Trophoblast cell (in vitro differentiated cells and primary cell): ENCODE results near the gene UNC93A.
A peak's percentile ranks its signal among the peaks of the same experiment; 100 is the strongest.

Source experiments
- DNase-seq, 2 donors: peaks; one replicate each; pipeline ENCODE4 v3.0.0-alpha.2; 2016
- H2AFZ ChIP-seq: 2 replicates; pipeline ENCODE4 v1.6.1; 2013; ENCODE audit warnings: low read length, moderate library complexity, mild to moderate bottlenecking; ENCODE audit not compliant: insufficient read depth, poor library complexity
- H2AK5ac ChIP-seq: 2 replicates; pipeline ENCODE4 v1.6.1; 2013; ENCODE audit warnings: mild to moderate bottlenecking, low read length
- H2BK120ac ChIP-seq: 2 replicates; pipeline ENCODE4 v1.6.1; 2013; ENCODE audit warnings: low read length, mild to moderate bottlenecking, moderate library complexity; ENCODE audit not compliant: insufficient read depth, poor library complexity
- H2BK12ac ChIP-seq: 2 replicates; pipeline ENCODE4 v1.6.1; 2013; ENCODE audit warnings: mild to moderate bottlenecking, low read length, moderate library complexity
- H2BK5ac ChIP-seq: 2 replicates; pipeline ENCODE4 v1.6.1; 2013; ENCODE audit warnings: low read length, low read depth, moderate library complexity, mild to moderate bottlenecking; ENCODE audit not compliant: poor library complexity
- H3K14ac ChIP-seq: 2 replicates; pipeline ENCODE4 v1.6.1; 2013; ENCODE audit warnings: mild to moderate bottlenecking, low read length
- H3K18ac ChIP-seq: 2 replicates; pipeline ENCODE4 v1.6.1; 2013; ENCODE audit warnings: mild to moderate bottlenecking, low read length
- H3K23ac ChIP-seq: 2 replicates; pipeline ENCODE4 v1.6.1; 2013; ENCODE audit warnings: low read length
- H3K27ac ChIP-seq: 2 replicates; pipeline ENCODE4 v1.5.1; 2013; ENCODE audit warnings: low read depth, mild to moderate bottlenecking, inconsistent platforms, low read length, moderate library complexity
- H3K27me3 ChIP-seq: 2 replicates; pipeline ENCODE4 v1.6.1; 2013; ENCODE audit warnings: inconsistent platforms, mild to moderate bottlenecking, low read length, moderate library complexity; ENCODE audit not compliant: insufficient read depth
- H3K36me3 ChIP-seq, 2 experiments: 1 replicate in 1 of 2; 2 replicates in 1 of 2; pipeline ENCODE4 v1.6.1; 2013; ENCODE audit warnings: low read length in 2 of 2, mild to moderate bottlenecking in 2 of 2, moderate library complexity in 1 of 2; ENCODE audit not compliant: insufficient read depth in 2 of 2, control insufficient read depth in 1 of 2
- H3K4ac ChIP-seq: 2 replicates; pipeline ENCODE4 v1.6.1; 2013; ENCODE audit warnings: low read depth, mild to moderate bottlenecking, low read length, moderate library complexity
- H3K4me1 ChIP-seq, 2 experiments: 1 replicate in 1 of 2; 2 replicates in 1 of 2; pipeline ENCODE4 v1.6.1; 2013; ENCODE audit warnings: low read length in 2 of 2, mild to moderate bottlenecking in 2 of 2, moderate library complexity in 1 of 2; ENCODE audit not compliant: insufficient read depth in 2 of 2, control insufficient read depth in 1 of 2
- H3K4me2 ChIP-seq: 2 replicates; pipeline ENCODE4 v1.6.1; 2013; ENCODE audit warnings: inconsistent platforms, mild to moderate bottlenecking, low read length, moderate library complexity
- H3K4me3 ChIP-seq: 2 replicates; pipeline ENCODE4 v1.5.1; 2013; ENCODE audit warnings: mild to moderate bottlenecking, low read depth, low read length, inconsistent platforms
- H3K79me1 ChIP-seq: one replicate; pipeline ENCODE4 v1.6.1; 2013; ENCODE audit warnings: low read length
- H3K79me2 ChIP-seq: 2 replicates; pipeline ENCODE4 v1.6.1; 2013; ENCODE audit warnings: low read length, mild to moderate bottlenecking; ENCODE audit not compliant: control insufficient read depth, insufficient read depth, poor library complexity
- H3K9ac ChIP-seq: 2 replicates; pipeline ENCODE4 v1.6.1; 2013; ENCODE audit warnings: mild to moderate bottlenecking, low read length
- H3K9me3 ChIP-seq: 2 replicates; pipeline ENCODE4 v1.6.1; 2013; ENCODE audit warnings: low read depth, mild to moderate bottlenecking, control low read depth, inconsistent platforms, low read length; ENCODE audit not compliant: insufficient read depth
- H4K12ac ChIP-seq: 2 replicates; pipeline ENCODE4 v1.6.1; 2013; ENCODE audit warnings: low read depth, mild to moderate bottlenecking, low read length, moderate library complexity
- H4K8ac ChIP-seq: 2 replicates; pipeline ENCODE4 v1.6.1; 2013; ENCODE audit warnings: low read depth, mild to moderate bottlenecking, low read length, moderate library complexity
- H4K91ac ChIP-seq: one replicate; pipeline ENCODE4 v1.6.1; 2013; ENCODE audit warnings: low read depth, mild to moderate bottlenecking, low read length, moderate library complexity
- WGBS: extraction: QIAGEN DNeasy Blood & Tissue Kit; methylation state at CpG from one replicate; pipeline ENCODE4 v1.1.7; 2013; ENCODE audit warnings: missing lambda C conversion rate; ENCODE audit not compliant: insufficient read length, insufficient coverage; ENCODE audit errors: extremely low coverage; 5-methylcytosine and 5-hydroxymethylcytosine counted together

The UNC93A gene

DNA sequence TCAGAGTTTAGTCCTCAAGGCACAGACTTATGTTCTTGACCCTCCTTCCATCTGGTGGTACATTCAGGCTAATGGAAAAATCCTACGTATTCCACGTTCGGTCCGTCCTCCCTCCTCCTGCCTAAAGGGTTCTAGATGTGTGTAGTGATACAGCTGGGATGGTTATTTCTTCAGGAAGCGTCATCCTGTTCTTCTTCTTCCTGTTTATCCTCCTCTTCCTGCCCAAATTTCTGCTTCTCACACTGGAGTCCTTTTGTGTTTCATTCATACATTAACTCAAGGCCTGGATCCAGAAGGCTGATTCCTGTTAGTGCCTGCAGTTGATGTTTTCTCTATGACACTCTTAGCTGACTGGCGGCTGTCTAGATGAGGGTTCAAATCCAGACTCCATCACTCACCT is 16.8 kb upstream of the UNC93A start:
- Histone ChIP-seq H4K91ac (no peak overlapping the region), H3K27me3 (no peaks in the 10 kb centered on the region)
- WGBS: no CpG with 5 or more reads among the region's 6 CpGs

GRCh38 chr6:167275001-167275400 is 16.1 kb upstream of the UNC93A start:
- no peak overlapping the region for H3K18ac ChIP-seq
- no peaks in the 10 kb centered on the region for H3K79me2 ChIP-seq
- H3K27me3 ChIP-seq: no peaks in the 10 kb centered on the region
- no peak overlapping the region for H2BK120ac ChIP-seq
- H3K4me3 ChIP-seq: no peak overlapping the region
- no peak overlapping the region for H2AK5ac ChIP-seq
- H4K91ac ChIP-seq: no peak overlapping the region
- H3K23ac ChIP-seq: no peak overlapping the region
- H3K4ac ChIP-seq: no peak overlapping the region
- H2AFZ ChIP-seq: no peak overlapping the region
- peak in 1 of 2 donors; percentile 33 for DNase-seq
- peaks cover 11% of the 10 kb centered on the region for H3K79me1 ChIP-seq
- H2BK12ac ChIP-seq: no peak overlapping the region
- no peak overlapping the region for H3K4me2 ChIP-seq
- no peaks in the 10 kb centered on the region for H3K9me3 ChIP-seq
- peaks cover 11 to 23% of the 10 kb centered on the region in 2 experiments for H3K4me1 ChIP-seq
- H3K36me3 ChIP-seq: no peaks in the 10 kb centered on the region
- no peak overlapping the region for H3K9ac ChIP-seq
- no peak overlapping the region for H3K14ac ChIP-seq
- H4K12ac ChIP-seq: no peak overlapping the region
- no CpG with 5 or more reads among the region's 8 CpGs for WGBS
- no peak overlapping the region for H3K27ac ChIP-seq
- H2BK5ac ChIP-seq: no peak overlapping the region
- no peak overlapping the region for H4K8ac ChIP-seq

More for the DNA sequence above, 16.8 kb upstream of the UNC93A start:
- Histone ChIP-seq H2BK12ac (no peak overlapping the region), H3K4ac (no peak overlapping the region), H3K27ac (no peak overlapping the region), H3K4me1 (peaks cover 11 to 23% of the 10 kb centered on the region in 2 experiments), H3K9ac (no peak overlapping the region), H3K79me1 (peaks cover 11% of the 10 kb centered on the region), H2AFZ (no peak overlapping the region), H3K36me3 (no peaks in the 10 kb centered on the region), H2BK5ac (no peak overlapping the region), H4K8ac (no peak overlapping the region), H3K14ac (no peak overlapping the region), H3K4me3 (no peak overlapping the region), H3K4me2 (no peak overlapping the region), H3K18ac (no peak overlapping the region), H3K23ac (no peak overlapping the region), H3K9me3 (no peaks in the 10 kb centered on the region), H2AK5ac (no peak overlapping the region), H3K79me2 (no peaks in the 10 kb centered on the region), H4K12ac (no peak overlapping the region), H2BK120ac (no peak overlapping the region)
- no peak for DNase-seq

- H3K9ac ChIP-seq: no peak overlapping the region
Measured at GRCh38 chr6:167275436-167275835, 15.7 kb upstream of the UNC93A start.

DNA sequence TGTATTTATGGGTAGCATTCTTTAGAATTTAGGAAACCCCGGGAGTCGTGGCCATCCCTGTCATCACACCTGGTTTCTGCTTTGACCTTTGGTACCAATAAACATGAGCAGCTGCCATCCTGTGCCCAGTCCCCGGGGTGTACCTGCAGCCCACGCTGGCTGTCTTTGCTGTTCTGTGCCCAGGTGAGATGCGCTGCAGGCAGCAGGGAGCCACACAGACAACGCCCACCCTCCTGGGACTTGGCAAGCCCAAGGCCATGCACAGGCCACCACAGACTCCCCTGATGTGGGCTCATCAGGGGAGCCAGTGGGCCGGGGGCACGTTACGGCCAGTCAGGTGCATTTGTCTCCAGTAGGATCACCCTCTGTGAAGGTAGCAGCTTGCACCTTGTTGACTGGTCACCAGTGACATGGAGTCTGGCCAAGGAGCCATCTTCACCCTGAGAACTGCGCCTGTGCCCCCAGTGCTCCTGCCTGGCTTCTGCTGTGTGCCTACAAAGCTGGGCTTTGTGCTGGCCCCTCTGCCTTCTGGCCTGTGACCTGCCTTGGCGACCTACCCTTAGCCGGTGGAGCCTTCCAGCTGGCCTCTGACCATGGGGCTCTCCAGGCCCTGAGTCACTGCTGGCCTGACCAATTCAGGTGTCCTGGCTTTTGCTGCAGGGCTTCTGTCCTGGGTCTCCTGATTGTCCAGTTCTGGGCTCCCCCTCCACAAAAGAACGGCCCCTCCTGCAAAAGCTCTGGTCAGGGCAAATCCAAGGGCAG is 14.2 kb upstream of the UNC93A start:
- peak overlapping the region; percentile 30 for H2BK120ac ChIP-seq
- no peak overlapping the region for H3K4ac ChIP-seq
- DNase-seq: no peak
- no peaks in the 10 kb centered on the region for H3K27me3 ChIP-seq
- H2BK5ac ChIP-seq: no peak overlapping the region
- H2BK12ac ChIP-seq: no peak overlapping the region
- no peak overlapping the region for H3K18ac ChIP-seq
- no peak overlapping the region for H3K27ac ChIP-seq
- H3K14ac ChIP-seq: no peak overlapping the region
- no peak overlapping the region for H2AFZ ChIP-seq
- H3K4me3 ChIP-seq: no peak overlapping the region
- no peak overlapping the region for H4K12ac ChIP-seq
- H3K4me1 ChIP-seq: peaks cover 11 to 23% of the 10 kb centered on the region in 2 experiments
- no peaks in the 10 kb centered on the region for H3K9me3 ChIP-seq
- no peak overlapping the region for H3K23ac ChIP-seq
- H3K79me2 ChIP-seq: no peaks in the 10 kb centered on the region
- peaks cover 11% of the 10 kb centered on the region for H3K79me1 ChIP-seq
- WGBS: no CpG with 5 or more reads among the region's 13 CpGs
- H3K9ac ChIP-seq: no peak overlapping the region
- no peaks in the 10 kb centered on the region for H3K36me3 ChIP-seq
- H4K8ac ChIP-seq: no peak overlapping the region
- H3K4me2 ChIP-seq: no peak overlapping the region
- no peak overlapping the region for H2AK5ac ChIP-seq
- peak overlapping the region; percentile 29 for H4K91ac ChIP-seq

More at GRCh38 chr6:167275436-167275835, 15.7 kb upstream of the UNC93A start:
- Histone ChIP-seq H2AK5ac (no peak overlapping the region), H3K27me3 (no peaks in the 10 kb centered on the region), H3K14ac (no peak overlapping the region), H4K8ac (no peak overlapping the region), H3K36me3 (no peaks in the 10 kb centered on the region), H2BK5ac (no peak overlapping the region), H2BK120ac (no peak overlapping the region), H2BK12ac (no peak overlapping the region), H3K27ac (no peak overlapping the region), H4K91ac (no peak overlapping the region), H3K79me2 (no peaks in the 10 kb centered on the region), H3K79me1 (peaks cover 11% of the 10 kb centered on the region), H3K18ac (no peak overlapping the region), H3K4ac (no peak overlapping the region), H3K9me3 (no peaks in the 10 kb centered on the region), H4K12ac (no peak overlapping the region), H2AFZ (no peak overlapping the region), H3K4me2 (no peak overlapping the region), H3K23ac (no peak overlapping the region), H3K4me1 (peaks cover 11 to 23% of the 10 kb centered on the region in 2 experiments), H3K4me3 (no peak overlapping the region)
- no CpG with 5 or more reads among the region's 4 CpGs for WGBS
- no peak for DNase-seq
